Glomerular visceral epithelial cell (primary cell): Measurements from ENCODE around the gene MT4.

Experiments
- DNase-seq: peaks from one replicate; pipeline ENCODE4 v3.0.0-alpha.2; 2016; ENCODE audit errors: extremely low spot score

Gene MT4

DNA sequence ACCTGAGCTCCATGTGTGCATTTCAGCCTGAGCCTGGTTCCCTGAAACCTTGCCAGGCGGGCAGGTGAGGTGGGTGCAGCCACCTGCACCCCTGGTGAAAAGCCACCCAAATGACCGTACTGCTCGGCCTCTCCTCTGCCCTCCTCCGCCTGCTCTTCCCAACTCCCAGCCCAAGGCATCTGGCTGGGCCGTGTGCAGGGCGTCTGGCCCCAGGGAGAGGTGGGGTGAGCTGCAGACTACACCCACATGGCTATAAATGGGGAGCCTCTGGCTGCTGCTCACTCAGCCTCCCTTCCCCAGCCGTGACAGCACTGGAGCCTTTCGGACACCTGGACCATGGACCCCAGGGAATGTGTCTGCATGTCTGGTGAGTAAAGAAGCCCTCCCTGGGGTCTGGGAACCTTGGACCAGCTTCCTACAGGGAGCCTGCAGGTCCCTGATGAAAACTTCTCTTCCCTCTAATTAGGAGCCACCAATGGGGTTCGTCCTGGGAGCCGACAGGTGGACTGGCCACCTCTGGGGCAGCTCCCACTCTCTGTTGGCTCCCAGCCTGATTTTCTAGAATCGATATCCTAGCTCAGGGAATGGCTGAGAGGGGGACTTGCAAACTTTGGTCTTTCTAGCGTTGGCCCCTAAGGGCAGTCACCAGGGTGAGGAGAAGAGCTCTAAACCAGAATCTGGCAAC, at the start of gene MT4:
Gene MT4, plus strand, starts transcription at position 281 of the 685 bp plus-strand sequence. Its CDS starts 56 bp downstream, at position 337.
- no peak for DNase-seq

DNA sequence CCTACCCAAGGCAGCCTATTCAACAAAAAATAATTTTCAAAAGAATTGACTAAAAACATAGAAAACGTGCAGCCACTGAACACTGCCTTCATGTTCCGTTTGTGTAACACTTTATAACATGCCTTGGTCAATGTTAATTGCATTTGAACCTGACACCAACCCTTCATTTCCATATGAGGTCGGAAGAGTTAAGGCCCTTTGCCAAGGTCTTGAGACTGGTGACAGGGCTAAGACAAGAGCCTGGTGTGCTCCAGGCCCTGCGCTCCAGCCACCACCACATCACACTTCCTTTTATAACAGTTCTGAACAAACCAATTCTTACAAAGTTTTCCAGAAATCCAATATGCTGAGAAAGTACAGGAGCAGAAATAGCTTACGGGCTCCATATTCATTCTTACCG, 49.2 kb upstream of the MT4 start:
- DNase-seq: no peak

DNA sequence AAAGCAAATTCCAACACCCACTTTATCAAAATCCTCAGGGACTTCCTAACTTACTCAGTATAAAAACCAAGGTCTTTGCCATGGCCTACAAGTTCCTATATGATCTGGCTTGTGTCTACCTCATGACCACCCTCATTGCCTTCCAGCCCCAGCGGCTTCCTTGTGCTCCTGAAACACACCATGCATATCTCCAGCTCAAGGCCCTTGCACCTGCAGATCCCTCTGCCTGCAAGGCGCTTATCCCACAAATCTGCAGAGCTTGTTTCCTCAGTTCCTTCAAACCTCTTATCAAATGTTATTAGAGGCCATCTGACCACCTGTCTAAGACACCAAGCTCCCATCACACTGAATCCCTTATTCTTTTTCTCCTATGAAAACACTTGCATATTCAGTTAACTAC, 47.7 kb upstream of the MT4 start:
- DNase-seq: no peak

DNA sequence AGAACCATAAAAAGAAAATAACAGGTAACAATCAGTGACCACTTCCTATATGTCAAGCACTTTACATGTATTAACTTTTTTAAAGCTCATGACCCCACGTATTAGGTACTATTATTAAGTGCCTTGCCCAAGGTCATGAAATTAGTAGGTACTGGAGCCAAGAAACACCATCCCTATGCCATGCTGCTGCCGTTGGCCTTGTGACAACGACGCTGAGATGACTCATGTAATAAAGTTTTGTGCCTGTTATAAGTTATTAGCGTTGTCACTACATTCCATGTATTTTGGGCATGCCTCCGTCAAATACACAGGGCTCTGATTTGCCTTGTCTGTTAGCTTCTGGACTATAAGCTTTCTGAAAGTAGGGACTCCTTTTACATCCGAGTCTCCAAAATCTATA, 46.4 kb upstream of the MT4 start:
- no peak for DNase-seq

DNA sequence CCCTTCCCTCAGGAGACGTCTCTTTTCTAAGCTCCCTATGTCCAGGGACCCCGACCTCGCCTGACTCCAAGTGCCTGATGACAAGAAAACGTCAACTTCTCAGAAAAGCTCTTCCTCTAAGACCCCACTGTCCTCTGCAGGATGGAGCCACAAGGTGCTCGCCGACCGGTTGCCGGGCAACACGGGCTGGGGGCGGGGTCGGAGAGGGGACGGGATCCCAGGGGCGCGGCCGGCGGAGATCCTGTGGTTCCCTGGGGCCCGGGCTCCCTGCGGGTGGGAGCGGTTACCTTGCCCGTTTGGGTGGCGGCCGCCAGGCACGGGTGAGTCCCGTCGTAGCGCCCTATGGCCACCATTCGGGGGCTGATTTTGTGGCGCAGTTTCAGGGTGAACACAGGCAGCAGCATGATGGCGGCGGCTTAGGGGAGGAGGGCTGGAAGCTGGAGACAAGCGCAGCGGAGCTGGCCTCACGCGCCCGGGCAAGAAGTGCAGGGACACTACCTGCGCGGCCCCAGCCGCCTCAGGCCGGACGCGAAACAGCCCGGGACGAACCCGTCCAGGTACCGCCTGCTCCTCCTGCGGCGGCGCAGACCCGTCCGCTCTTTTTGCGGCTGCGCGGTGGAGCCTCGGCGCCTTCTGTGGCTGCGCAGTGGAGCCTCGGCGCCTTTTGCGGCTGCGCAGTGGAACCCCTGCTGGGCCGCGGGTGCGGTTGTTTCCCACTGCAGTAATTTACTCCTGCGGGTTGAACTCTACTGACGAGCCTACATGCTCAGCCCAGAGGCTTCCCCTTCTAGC, 45.2 kb upstream of the MT4 start, which contains the start of gene BBS2:
Gene BBS2, minus strand, starts transcription at position 566 of the 792 bp plus-strand sequence. Its CDS starts 162 bp downstream, at position 404.
- peak; percentile 84 for DNase-seq

DNA sequence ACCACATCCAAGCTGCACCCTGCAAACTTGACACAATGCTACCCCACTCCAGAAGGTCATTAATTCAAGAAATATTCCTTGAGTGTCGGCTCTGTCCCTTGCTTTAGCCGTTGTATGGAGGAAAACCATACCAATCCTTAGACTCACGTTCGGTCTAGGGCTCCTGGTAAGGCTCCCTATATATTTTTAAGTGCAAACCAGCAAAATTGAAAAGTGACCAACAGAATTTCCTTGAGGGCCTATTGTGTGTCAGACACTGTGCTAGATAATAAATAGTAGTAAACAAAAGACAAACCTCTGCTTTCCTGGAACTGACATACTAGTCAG, 44.7 kb upstream of the MT4 start:
- DNase-seq: no peak

DNA sequence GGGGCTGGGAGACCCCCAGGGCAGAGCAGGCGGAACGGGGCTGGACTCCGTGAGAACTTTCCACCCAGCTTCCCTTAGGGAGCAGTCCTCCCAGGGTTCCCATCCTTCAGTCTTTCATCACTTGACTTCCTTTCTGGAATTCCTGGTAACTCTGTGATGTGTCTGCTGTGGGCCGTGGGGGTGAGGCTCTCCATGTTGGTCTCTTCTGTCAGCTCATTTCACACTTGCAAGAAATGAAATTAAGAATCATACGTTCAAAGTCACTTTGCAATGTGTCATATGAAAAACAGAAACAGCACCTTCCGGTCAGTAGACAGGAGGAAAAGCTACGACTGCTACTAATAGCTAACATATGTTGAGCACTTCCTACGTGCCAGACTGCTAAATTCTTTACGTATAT, 39.6 kb upstream of the MT4 start:
- DNase-seq: peak; percentile 4

DNA sequence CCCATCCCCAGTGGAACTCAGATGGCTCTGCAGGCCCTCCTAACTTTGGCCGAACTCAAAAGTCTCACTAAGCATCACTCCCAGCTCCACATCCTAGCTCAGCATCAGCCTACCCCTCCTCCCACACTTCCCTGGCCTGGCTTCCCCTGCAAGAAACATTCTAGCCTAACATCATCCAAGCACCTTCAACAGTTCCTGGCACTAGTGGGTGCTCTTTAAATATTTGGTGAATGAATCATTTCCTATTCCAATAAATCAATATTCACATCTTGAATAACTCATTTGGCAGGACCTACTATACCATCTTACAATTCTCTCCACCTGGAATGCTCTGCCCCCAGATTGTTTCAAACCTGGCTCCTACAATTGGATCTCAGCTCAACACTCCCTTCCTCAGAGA, 34.0 kb upstream of the MT4 start:
- no peak for DNase-seq

DNA sequence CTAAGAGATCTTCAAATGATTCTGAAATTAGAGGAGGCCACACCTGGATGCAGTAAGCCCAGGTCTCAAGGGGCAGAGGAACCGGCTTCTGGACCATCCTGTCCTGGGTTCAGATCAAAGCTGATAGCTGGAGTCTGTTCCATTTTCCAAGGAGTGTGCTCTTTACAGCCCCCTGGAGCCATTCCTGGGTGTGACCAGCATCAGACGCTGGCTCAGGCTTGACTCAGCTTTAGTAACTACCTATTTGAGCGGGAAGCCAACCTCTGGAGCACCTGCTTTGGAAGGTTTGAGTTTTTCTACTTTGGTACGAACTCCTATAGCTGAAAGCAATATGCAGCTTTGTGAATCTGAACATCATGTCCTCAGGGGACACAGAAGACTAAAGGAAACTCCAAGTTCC, 32.2 kb upstream of the MT4 start:
- DNase-seq: no peak

DNA sequence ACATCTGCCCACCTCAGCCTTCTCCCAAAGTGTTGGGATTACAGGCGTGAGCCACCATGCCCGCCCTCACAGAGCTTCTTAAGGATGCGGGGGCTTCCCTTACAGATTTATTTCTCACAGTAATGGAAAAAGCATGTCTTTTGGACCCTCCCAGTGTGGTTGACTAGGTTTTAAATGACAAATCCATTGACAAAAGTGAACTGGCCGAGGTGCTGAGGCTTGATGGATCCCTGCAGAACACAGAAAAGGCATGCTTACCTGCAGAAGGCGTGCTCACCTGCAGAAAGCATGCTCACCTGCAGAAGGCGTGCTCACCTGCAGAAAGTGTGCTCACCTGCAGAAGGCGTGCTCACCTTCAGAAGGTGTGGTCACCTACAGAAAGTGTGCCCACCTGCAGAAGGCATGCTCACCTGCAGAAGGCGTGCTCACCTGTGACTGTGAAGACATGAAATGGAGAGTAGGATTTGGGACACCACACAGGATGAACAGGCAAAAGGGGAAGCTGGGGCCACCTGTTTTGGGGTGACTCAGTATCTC, 30.0 kb upstream of the MT4 start:
- DNase-seq: no peak

DNA sequence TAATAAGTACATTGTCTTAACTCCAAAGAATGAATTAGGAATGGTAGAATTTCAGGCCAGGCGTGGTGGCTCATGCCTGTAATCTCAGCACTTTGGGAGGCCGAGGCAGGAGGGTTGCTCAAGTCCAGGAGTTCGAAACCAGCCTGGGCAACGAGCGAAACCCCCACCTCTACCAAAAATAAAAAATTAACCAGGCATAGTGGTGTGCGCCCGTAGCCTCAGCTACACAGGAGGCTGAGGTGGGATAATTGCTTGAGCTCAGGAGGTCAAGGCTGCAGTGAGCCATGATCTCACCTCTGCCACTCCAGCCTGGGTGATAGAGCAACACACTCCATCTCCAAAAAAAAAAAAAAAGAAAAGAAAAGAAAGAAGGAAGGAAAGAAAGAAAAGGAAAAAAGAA, 26.5 kb upstream of the MT4 start:
- DNase-seq: no peak

DNA sequence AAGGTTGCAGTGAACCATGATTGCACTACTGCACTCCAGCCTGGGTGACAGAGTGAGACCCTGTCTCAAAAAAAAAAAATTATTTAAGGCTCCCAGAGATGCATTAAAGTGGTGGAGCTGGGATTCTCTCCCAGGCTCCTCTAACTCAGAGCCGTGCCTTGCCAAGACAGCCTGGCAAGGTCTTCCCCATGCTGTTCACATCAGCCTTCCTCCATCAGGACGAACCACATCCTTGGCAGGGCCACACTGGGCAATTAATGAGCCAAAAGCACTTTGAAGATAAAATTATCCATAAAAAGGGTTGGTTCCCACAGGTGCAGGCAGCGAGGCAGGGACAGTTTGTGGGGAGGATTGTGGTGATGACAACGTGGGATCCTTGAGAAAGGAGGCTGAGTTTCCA, 25.2 kb upstream of the MT4 start:
- no peak for DNase-seq

DNA sequence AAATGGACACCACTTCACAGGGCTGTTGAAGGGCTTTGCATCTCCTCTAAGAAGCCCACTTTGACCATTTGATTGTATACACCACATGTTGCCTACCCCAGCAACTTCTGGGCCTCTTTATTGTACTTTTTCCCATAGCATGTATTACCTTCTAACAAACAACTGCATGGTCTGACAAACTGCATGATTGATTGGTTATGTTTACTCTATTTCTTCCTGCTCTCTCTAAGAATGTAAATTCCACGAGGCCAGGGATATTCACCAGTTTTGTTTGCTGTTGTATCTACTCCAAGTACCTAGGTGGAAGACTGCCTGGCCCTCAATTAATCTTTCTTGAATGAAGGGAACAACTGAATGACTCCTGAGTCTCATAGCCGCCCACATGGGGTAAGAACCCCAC, 22.8 kb upstream of the MT4 start:
- DNase-seq: no peak

DNA sequence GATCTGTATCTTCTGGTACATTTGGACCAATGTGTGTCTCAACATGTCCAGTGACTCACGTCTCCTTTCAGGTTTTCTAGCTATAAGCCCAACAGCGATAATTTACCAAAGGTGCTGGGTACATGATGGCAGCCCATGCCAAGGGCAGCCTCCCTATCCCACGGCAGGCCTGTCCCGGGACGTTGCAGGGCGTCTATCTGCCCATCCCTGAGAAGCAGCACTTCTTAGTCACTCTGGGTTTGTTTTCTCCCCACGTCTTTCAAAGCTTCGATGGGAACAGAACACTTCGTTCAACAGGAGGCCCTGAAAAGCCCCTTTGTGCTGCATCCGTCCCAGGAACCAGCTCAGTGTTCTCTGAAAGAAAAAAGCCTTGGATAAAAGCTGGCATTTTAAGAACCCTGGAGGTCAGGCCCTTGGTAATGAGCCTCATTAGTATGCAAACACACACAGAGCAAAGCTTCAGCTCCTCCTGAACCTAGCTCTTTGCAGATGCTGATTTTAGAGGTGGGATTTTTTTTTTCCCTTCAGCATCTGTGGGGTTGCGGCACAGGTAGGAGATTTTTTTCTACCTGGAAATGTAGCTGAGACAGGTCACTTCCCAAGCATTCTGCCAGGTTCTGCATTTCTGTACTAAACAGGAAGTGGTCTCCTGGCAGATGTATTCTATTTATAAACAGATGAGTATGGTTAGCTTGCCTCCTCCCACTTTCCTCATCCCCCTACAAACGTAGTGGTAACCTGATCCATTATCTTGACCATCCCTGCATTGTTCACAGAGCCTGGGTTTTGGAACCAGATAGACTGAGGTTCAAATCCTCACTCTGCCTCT, 17.5 kb upstream of the MT4 start:
- DNase-seq: no peak

DNA sequence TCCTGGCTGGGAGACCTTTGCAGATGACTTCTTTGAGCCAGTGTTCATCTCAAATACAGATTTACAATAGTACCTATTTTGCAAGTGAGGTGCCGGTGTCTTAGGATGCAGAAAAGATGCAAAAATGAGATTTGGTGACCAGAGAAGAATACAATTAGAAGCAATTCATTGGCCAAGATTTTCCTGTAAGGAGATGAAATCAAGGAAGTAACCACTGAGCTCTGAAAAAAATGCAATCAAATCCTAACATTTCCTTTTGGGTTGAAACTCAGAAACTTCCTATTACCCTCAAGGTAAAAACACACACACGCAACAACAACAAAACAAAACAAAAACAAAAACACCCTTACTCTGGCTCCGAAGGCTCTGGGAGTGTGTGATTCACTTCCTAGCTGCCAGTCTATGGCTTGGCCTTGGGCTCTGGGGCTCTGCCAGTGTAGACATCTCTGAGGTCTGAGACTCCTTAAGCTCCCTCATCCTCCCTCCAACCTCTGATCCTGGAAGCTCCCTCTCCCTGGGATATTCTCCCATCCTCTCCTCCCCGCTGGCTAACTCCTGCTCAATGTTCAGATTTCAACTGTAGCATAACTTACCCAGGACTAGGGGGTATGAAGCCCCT, 16.8 kb upstream of the MT4 start:
- no peak for DNase-seq

DNA sequence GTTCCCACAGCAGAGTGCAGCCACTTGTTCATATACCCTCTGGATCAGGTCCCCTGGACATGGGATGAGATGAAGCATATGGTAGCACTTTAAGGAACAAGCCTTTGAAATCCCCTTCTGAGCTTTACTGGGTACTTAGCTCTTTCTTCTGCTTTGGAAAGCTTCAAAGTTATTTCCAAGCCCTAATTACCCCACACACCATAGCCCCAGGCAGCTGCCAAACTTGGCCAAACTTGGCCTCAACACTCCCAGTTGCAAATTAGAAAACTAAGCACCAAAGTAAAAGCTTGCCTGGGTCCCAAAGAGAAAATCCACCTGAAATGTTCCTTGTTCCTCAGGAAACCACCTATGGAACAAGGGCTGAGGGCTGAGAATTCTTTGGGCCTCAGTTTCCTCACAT, 15.7 kb upstream of the MT4 start:
- DNase-seq: no peak

DNA sequence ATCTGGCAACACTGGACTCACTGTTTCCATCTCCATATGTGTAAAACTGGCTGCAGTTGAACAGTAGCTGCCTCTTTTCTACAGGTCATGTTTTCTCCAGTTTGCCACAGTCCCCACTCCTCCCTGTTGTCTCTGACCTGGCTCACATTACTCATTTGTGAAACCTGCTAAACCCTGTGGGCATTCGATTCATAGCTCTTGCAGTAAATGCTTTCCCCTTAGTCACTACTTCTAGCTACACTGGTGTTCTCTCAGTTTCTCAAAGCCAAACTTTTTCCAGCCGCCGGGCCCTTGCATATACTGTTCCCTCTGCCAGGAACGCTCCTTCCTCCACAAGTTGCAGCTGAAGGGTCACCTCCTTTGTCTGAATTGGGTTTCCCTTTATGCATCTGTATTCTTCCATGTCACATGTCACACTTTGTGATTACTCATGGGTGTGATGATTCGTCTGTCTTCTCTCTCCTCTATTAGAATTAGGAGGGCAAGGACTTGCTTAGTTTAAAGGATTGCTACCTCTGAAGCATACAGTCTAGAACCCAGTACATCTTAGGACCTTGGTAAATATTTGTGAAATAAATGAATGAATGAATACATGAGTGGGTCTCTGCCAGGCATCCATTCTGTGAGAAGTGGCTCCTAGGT, 15.0 kb upstream of the MT4 start:
- DNase-seq: no peak

DNA sequence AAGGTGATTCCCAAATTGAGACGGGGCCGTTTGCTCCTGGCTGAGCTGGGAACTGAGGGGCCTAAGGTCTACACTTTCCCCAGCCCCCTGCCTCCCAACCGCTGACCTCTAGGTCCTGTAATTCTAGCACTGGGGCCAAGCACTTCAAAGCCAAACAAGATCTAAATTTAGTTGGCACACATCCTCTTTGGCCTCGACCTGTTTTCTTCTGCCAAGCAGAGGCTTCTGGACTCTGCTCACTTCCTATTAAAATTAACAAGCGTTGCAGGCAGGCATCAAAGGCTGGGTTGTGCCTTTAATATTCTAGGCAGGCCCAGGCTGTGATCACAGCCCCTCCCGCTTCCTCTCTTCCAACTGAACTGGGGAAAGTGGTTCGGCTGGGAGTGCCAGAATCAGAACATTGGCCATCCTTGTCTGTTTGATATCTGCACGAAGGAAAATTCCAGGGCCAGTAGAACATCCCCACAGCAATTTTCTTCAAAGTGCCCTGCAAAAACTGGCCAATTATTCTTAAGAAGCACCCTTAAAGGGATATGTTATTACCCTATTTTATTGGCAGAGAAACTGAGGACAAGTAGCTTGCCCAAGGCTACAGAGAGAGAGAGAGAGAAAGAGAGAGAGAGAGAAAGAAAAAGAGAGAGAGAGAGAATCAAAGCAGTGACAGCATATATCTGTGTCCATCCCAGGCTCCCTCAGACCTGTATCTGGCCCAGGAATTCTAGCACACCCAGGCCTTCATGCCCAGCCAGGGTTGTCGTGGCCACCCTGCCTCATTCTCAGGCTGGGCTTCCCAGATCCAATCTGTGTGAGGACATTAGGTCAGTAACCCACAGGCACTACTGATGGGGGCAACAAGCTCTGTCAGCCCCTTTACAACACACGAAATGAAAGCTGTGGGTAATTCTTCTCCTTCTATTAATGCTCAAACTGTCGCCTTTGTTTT, 12.8 kb upstream of the MT4 start:
- no peak for DNase-seq

DNA sequence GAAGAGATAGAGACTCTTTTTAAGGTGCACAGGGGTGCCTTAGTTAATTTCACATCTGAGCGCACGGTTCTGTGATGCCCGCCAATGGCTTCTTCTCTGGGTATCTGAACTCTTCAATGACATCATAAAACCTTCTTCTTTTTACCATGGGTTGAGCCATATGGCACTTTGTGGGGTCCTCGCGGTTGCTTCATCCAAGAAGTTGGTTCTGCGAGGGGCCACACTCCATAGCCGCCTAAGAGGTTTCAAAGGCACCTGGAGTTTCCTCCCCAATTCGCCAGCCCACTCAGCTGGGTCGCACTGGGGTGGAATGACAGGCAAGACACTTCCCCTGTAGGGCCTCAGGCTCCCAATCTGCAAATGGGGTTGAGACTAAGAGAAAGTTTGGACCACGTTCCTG, 10.4 kb upstream of the MT4 start:
- DNase-seq: no peak

DNA sequence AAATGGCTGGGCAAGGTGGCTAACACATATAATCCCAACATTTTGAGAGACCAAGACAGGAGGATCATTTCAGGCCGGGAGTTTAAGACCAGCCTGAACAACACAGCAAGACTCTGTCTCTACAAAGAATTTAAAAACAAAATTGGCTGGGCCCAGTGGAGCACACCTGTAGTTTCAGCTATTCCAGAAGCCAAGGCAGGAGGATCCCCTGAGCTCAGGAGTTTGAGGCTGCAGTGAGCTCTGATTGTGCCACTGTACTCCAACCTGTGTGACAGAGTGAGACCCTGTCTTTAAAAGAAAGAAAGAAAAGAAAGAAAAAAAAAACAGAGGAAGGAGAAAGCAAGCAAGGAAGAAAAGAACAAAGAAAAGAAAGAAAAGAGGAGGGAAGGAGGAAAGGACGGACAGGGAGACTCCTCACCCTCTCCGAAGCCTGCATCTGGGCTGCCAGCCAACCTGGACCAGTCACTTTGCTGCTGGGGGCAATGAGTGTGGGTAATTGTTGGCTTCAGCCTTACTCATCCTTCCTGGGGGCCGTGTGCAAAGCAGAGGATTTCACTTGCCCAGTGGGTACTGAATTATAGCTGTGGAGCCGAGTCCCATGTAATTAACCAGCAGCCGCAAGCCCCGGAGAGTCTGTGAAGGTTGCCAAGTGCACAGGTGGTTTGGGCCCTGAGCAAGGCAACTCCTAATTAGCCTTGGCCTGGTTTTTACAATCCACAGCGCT, 6.7 kb upstream of the MT4 start:
- peak; percentile 67 for DNase-seq
